Testis (tissue), 2 donors: ENCODE data around the gene ATP6V0D1.

ENCODE experiments used
- POLR2A ChIP-seq: fragments of 450-650 bp; IDR thresholded peaks from one replicate; pipeline ENCODE4 v1.6.1; 2017; ENCODE audit warnings: antibody characterized with exemption, mild to moderate bottlenecking, moderate library complexity
- TF ChIP-seq, protein P1 (sequence below), 3 experiments: fragments of 450-650 bp in 2 of 3; fragments of 200-600 bp in 1 of 3; sonication (generic) in 1 of 3; IDR thresholded peaks; one replicate each; pipeline ENCODE4 v1.5.1; 2016 to 2019; ENCODE audit warnings: antibody characterized with exemption in 3 of 3, mild to moderate bottlenecking in 2 of 3, moderate library complexity in 1 of 3

- no peak for TF ChIP-seq POLR2A
- TF ChIP-seq, protein P1, sequence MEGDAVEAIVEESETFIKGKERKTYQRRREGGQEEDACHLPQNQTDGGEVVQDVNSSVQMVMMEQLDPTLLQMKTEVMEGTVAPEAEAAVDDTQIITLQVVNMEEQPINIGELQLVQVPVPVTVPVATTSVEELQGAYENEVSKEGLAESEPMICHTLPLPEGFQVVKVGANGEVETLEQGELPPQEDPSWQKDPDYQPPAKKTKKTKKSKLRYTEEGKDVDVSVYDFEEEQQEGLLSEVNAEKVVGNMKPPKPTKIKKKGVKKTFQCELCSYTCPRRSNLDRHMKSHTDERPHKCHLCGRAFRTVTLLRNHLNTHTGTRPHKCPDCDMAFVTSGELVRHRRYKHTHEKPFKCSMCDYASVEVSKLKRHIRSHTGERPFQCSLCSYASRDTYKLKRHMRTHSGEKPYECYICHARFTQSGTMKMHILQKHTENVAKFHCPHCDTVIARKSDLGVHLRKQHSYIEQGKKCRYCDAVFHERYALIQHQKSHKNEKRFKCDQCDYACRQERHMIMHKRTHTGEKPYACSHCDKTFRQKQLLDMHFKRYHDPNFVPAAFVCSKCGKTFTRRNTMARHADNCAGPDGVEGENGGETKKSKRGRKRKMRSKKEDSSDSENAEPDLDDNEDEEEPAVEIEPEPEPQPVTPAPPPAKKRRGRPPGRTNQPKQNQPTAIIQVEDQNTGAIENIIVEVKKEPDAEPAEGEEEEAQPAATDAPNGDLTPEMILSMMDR (IDR thresholded peaks at IDR 0.05), result no peak
Observed at GRCh38 chr16:67461600-67462278, 19.2 kb downstream of the ATP6V0D1 start.
